KMS-11 (cell line): ENCODE data around the gene PHEX.

Source experiments
- H2AFZ ChIP-seq: fragments of 200-600 bp; sonication (generic); 2 replicates; pipeline ENCODE4 v1.6.1; 2016; ENCODE audit warnings: antibody characterized with exemption, mixed run types, low read depth
- H3K27ac ChIP-seq: fragments of 200-600 bp; sonication (generic); 2 replicates; pipeline ENCODE4 v1.6.1; 2016; ENCODE audit warnings: mild to moderate bottlenecking, mixed run types
- H3K27me3 ChIP-seq: fragments of 200-600 bp; sonication (generic); 2 replicates; pipeline ENCODE4 v1.6.1; 2017; ENCODE audit warnings: mild to moderate bottlenecking, low read depth, mixed run types, moderate library complexity; ENCODE audit not compliant: insufficient read depth
- H3K36me3 ChIP-seq: fragments of 200-600 bp; sonication (generic); 2 replicates; pipeline ENCODE4 v1.6.1; 2017; ENCODE audit warnings: mild to moderate bottlenecking, mixed run types; ENCODE audit not compliant: insufficient read depth
- H3K4me1 ChIP-seq: fragments of 200-600 bp; sonication (generic); 2 replicates; pipeline ENCODE4 v1.6.1; 2016; ENCODE audit warnings: mild to moderate bottlenecking, low read depth, mixed run types; ENCODE audit not compliant: poor library complexity, severe bottlenecking
- H3K4me2 ChIP-seq: fragments of 200-600 bp; sonication (generic); 2 replicates; pipeline ENCODE4 v1.7.0; 2016; ENCODE audit warnings: mild to moderate bottlenecking, mixed run types
- H3K4me3 ChIP-seq: fragments of 200-600 bp; sonication (generic); IDR thresholded peaks from 2 replicates; pipeline ENCODE4 v1.6.1; 2017; ENCODE audit warnings: low read depth, low read length, mixed read lengths; ENCODE audit not compliant: insufficient read depth
- H3K79me2 ChIP-seq: fragments of 200-600 bp; sonication (generic); 2 replicates; pipeline ENCODE4 v1.6.1; 2016; ENCODE audit warnings: low read depth, mixed run types; ENCODE audit not compliant: insufficient read depth
- H3K9ac ChIP-seq: fragments of 200-600 bp; sonication (generic); 2 replicates; pipeline ENCODE4 v1.6.1; 2016; ENCODE audit warnings: mild to moderate bottlenecking, mixed run types
- H4K20me1 ChIP-seq: fragments of 200-600 bp; sonication (generic); 2 replicates; pipeline ENCODE4 v1.6.1; 2016; ENCODE audit warnings: mild to moderate bottlenecking, mixed run types; ENCODE audit not compliant: insufficient read depth
- CTCF ChIP-seq: fragments of 200-600 bp; sonication (generic); conservative IDR thresholded peaks from 2 replicates; pipeline ENCODE4 v1.6.1; 2017; ENCODE audit warnings: low read depth, mild to moderate bottlenecking, antibody characterized with exemption, low read length, moderate library complexity, mixed read lengths

PHEX gene

GRCh38 chrX:22087011-22087557 lies 55.0 kb downstream of the PHEX start:
- no peak for TF ChIP-seq CTCF
- Histone ChIP-seq H3K4me2 (no peak overlapping the region), H4K20me1 (no peaks in the 10 kb centered on the region), H3K9ac (no peak overlapping the region), H3K4me1 (no peaks in the 10 kb centered on the region), H3K27me3 (no peaks in the 10 kb centered on the region), H3K79me2 (no peaks in the 10 kb centered on the region), H2AFZ (no peak overlapping the region), H3K27ac (no peak overlapping the region), H3K4me3 (no peak overlapping the region), H3K36me3 (no peaks in the 10 kb centered on the region)

- H2AFZ ChIP-seq: no peak overlapping the region
- no peak overlapping the region for H3K4me3 ChIP-seq
- no peaks in the 10 kb centered on the region for H3K27me3 ChIP-seq
- no peaks in the 10 kb centered on the region for H3K79me2 ChIP-seq
- H3K27ac ChIP-seq: no peak overlapping the region
- no peaks in the 10 kb centered on the region for H4K20me1 ChIP-seq
- TF ChIP-seq CTCF: no peak
- no peaks in the 10 kb centered on the region for H3K36me3 ChIP-seq
- H3K4me2 ChIP-seq: no peak overlapping the region
- no peak overlapping the region for H3K9ac ChIP-seq
- no peaks in the 10 kb centered on the region for H3K4me1 ChIP-seq
These were observed 56.2 kb downstream of the PHEX start for GRCh38 chrX:22088326-22088725.

GRCh38 chrX:22090181-22090580 lies 58.1 kb downstream of the PHEX start:
- no peaks in the 10 kb centered on the region for H3K27me3 ChIP-seq

GRCh38 chrX:22093550-22093949 lies 61.4 kb downstream of the PHEX start:
- TF ChIP-seq CTCF: no peak
- H3K27ac ChIP-seq: no peak overlapping the region
- H3K4me3 ChIP-seq: no peak overlapping the region

More at GRCh38 chrX:22090181-22090580, 58.1 kb downstream of the PHEX start:
- H3K4me2 ChIP-seq: no peak overlapping the region
- no peaks in the 10 kb centered on the region for H3K79me2 ChIP-seq
- no peaks in the 10 kb centered on the region for H4K20me1 ChIP-seq
- TF ChIP-seq CTCF: no peak
- H3K4me3 ChIP-seq: no peak overlapping the region
- no peak overlapping the region for H2AFZ ChIP-seq
- H3K27ac ChIP-seq: no peak overlapping the region
- no peaks in the 10 kb centered on the region for H3K36me3 ChIP-seq
- H3K9ac ChIP-seq: no peak overlapping the region
- no peaks in the 10 kb centered on the region for H3K4me1 ChIP-seq

More at GRCh38 chrX:22093550-22093949, 61.4 kb downstream of the PHEX start:
- H3K79me2 ChIP-seq: no peaks in the 10 kb centered on the region
- no peaks in the 10 kb centered on the region for H4K20me1 ChIP-seq
- no peaks in the 10 kb centered on the region for H3K27me3 ChIP-seq
- H3K36me3 ChIP-seq: no peaks in the 10 kb centered on the region
- no peak overlapping the region for H2AFZ ChIP-seq
- no peak overlapping the region for H3K4me2 ChIP-seq
- H3K4me1 ChIP-seq: no peaks in the 10 kb centered on the region
- no peak overlapping the region for H3K9ac ChIP-seq
